HTERT RPE-1 (cell line): ENCODE data around the gene WNT8A.
"Not testable (repeated sequence)": the region's sequence is repeated elsewhere in the genome, so short reads cannot be mapped to it uniquely, and the experiment has no call there.

ENCODE experiments used
- in situ Hi-C: fragments of 300-500 bp; cut with MboI; formaldehyde crosslinking; loops from 4 replicates; pipeline ENCODE4 v1.14.3; 2020; ENCODE audit warnings: low sequenced_read_pairs

Gene WNT8A, protein sequence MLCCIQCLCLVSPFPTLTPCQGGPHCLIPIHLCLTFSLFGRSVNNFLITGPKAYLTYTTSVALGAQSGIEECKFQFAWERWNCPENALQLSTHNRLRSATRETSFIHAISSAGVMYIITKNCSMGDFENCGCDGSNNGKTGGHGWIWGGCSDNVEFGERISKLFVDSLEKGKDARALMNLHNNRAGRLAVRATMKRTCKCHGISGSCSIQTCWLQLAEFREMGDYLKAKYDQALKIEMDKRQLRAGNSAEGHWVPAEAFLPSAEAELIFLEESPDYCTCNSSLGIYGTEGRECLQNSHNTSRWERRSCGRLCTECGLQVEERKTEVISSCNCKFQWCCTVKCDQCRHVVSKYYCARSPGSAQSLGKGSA

DNA sequence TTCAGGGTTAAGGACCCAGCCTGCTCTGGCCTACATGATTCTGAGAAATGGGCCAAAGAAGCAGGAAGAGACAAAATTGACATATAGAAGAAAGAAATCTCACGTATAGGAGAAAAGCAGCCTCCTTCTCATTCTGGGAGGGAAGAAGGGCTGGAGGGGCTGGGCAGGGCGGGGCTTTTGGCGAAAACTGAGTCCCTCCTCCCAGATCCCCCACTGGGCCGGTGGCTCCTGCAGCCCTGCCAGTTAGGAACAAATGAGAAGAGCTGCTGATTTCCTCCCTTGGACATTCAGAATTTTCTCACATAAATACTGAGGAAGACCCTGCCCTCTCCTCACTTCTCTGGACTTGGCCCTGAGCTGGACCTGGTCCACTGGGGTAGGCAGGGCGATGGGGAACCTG is at the start of gene WNT8A:
TSS of gene WNT8A (plus strand) at position 332 of the 400 bp plus-strand sequence. CDS start 95 bp downstream, outside the sequence.
- in situ Hi-C loops, result no loop called here

DNA sequence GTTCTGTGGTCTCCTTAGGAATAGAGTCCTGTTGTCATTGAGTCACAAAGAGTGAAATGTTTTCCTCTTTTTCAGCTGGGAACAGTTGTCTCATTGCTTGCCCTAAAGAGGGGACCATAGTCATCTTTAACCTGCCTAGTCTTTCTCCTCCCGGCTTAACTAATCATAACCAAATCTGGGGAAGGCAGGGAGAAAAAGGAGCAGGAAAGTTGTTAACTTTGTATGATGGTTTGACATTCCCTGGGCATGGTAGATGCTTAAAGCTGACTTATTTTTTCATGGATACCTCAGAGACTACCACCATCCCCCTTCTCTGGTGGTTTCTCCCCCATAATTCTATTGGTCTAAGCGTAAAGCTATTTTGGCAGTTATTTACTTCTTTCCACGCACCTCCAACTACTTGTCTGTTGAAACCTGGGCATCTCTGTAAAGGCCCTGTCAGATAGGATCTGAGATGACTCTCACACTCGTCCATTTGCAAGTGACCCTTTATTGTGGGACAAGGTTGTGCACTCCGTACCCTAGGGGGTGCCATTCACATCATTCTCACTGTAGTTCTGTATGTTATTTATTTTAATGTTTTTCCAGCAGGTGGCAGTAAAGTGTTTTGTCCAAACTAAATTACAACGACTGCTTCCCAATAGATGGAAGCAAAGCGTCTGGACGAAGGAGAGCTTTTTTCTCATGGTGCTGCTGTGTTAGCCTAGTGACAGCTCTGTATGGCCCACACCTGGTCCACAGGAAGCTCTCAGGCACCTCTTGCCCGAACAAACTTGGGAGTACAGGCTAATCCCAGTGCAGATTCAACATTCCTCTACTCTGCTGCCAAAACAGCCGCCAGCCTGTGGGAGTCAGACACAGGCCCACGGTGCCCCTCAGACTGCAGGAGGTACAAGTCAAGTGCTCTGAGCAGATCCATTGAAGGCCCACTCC is 48.0 kb upstream of the WNT8A start:
- in situ Hi-C loops, result no loop called here

GRCh38 chr5:138037271-138037670 is 46.6 kb upstream of the WNT8A start:
- in situ Hi-C loops, result no loop called here

DNA sequence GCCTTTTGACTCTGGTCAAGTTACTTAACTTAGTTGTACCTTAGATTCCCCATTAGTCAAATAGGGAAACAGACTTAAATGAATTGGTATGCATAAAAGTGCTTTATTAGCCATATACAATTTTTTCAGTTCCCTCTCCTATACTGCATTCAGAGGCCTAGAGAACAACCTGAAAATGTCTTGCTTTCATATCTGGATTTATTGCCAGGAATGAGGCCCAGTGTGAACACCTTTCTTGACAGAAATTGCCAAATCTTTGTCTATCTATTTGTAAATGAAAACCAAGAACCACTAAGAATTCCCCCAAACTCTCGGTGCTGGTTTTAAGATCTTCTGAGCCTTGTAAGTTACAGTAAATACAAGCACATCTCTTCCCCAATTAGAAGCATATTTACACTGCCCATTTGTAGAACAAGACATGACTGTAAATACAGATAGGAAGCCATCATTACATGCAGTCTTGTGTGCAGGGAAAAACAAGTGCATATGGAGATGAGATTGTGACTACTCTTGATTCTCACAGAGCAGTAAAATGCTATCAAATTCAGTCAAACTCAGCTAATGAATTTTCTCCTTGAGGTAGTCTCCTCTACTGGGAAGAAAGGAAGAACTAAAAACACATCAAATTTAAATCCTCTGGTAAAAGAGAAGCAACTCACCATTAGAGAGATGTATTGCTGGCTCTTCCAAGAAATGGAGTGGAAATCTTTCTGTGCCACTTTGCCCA is 45.8 kb upstream of the WNT8A start:
- in situ Hi-C loops, result no loop called here

DNA sequence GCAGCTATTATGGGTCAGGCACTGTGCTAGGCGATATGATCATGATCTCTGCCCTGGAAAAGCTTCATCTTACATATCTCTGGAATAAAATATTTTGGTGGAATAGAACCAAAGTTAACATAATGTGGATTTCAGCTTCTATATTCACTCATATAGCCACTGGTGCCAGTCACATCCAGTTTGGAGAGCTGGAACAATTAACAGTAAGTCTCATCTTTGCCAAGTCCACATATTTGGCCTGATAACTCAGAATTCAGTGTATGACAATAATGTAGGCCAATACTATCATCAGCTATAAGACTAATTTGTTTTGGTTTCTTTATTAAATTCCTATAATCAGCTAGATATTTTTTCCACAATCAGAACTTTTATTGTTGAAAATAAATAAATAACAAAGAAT is 45.0 kb upstream of the WNT8A start:
- in situ Hi-C loops, result no loop called here

DNA sequence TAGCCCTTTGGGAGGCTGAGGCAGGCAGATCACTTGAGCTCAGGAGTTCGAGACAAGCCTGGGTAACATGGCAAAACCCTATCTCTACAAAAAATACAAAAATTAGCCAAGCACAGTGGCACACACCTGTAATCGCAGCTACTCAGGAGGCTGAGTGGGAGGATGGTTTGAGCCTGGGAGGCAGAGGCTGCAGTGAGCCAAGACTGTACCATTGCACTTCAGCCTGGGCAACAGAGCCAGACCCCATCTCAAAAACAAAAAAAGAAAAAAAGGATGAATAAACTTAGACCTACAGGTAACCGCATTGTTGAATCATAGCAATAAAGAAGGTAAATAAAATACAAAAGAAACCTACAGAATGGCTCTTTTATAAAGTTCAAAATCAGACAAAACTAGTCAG is 38.5 kb upstream of the WNT8A start:
- in situ Hi-C loops, result not testable (repeated sequence)

DNA sequence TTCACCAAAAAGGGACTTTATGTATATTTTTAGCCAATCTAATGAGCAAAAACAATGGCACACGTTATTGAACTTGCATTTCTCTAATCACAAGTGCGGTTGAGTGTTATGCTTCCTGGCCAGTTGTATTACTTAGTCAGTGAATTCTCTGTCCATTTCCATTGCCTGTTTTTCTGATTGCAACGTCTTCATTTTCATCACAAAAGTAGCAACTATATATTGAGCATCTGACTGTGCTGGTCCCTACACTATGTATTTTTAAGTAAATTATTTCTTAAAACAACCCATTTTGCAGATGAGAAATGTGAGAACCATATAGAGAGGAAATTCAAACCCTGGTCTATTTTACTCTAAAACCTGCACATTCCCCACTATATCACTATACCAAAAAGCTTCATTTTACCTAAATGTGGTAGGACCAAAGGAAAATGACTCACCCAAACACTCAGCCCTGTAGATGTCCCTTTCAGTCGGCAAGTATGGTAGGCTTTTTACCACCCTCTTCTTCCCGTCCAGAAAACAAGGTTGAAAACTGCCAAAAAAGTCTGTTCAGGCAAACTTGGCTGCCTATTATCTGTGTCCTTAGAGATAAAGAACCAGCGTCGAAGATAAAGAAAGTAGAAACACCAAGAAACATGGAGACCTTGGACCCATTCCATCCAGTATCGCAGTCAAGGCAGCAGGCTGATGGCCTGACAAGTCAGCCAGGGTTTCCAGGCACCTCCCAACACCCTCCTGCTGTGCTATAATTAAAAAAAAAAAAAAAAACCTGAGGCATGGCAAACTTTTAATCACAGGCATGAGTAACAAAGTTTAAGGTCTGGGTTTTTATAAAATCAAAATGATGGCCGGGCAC is 32.2 kb upstream of the WNT8A start:
- in situ Hi-C loops, result no loop called here

GRCh38 chr5:138052718-138053117 is 31.1 kb upstream of the WNT8A start:
- in situ Hi-C loops, result not testable (repeated sequence)

DNA sequence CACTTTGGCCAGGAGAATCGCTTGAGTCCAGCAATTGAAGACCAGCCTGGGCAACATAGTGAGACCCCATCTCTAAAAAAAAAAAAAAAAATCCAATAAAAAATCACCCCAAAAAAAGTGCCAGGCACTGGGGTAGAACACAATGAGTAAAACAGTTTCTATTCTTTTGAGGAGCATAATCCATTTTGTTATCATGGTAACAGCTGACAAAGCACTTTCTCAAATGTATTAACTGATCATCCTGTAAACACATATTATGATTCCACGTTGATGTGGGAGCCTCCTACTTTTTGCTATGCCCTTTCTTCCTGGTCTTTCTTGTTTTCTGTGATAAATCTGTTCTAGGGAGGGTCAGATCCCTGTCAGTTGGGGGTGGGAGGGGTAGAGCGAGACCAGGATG is 30.3 kb upstream of the WNT8A start:
- in situ Hi-C loops, result no loop called here

DNA sequence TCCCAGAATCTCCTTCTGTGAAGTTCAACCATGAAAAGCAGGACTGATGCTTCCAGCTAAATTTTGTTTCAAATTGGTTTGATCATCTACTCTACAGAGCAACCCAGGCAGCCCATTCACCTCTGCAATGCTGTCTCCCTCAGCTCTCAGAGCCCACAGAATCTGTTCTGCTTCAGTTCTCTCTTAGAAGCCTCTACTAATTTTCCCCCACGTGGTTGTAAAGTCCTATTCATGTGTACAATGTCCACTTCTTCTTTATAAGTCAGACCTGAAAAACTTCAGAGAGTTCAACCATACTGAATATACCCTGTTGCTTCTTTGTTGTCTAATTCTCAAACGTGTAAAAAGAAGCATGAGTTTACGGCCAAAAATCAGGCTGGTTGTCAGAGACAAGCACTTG is 29.6 kb upstream of the WNT8A start:
- in situ Hi-C loops, result no loop called here

DNA sequence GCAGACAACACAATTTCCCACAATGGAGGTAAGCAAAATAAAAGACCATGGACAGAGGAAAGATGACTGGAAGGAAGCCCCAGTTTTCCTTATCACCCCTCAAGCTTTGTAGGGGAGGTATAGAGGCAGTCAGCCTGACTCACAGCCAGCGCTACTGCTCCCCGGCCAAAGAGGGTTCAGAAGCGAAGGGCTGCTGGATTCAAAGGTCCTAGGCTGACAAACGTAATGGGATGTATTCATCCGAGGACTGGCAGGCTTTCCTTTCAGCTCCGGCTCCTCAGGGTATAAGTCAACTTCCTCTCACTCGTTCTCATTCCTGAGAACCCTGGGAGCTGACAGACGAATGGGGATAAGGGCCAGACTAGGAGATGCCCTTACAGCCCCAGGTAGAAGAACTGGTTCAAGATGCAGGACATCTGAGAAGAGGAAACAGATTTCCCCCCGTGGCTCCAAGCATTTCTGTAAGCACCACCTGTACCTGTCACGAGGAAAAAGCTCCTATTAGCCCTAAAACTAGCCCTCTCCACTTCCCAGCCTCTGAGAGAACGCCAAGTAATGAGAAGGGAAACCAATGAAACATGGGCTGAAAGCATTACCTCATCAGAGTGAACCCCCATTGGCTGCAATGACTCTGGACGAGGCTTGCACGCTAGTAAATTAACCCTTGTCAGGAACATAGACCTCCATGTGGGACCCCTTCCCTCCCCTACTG is 28.8 kb upstream of the WNT8A start:
- in situ Hi-C loops, result no loop called here

DNA sequence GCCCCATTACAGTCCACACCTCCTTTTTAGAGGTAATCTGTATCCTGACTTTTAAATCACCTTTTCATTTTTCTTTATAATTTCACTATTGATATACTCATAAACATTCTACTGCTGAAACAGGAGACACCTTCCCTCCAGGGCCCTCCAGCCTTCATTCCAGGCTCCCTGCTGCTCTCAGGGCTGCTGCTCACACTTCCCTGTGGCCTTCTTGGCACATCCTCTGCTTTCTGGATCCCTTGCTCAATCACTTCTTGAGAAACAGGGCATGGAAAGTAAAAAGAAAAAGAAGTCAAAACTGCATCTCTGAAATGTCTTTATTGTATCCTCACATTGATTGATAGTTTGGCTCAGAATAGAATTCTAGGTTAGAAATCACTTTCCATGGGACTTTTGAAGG is 19.3 kb upstream of the WNT8A start:
- in situ Hi-C loops, result no loop called here

DNA sequence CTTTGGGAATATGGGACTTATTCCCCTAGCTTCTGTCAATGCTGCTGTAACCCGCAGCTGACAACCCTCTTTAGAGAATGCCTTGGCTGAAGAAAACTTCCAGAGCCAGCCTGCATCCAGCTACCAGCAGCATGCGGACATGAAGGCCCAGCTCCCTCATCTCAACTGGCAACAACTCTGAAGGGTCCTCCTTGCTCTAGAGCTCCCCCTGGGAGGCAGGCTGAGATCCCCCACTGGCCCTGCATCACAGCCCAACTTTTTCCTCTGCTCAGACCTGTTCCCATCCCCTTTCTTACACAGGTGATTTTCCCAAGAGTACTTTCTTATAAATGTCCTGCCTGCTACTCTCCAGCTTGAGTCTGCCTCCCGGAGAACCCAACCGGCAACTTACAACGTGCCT is 18.7 kb upstream of the WNT8A start:
- in situ Hi-C loops, result no loop called here

DNA sequence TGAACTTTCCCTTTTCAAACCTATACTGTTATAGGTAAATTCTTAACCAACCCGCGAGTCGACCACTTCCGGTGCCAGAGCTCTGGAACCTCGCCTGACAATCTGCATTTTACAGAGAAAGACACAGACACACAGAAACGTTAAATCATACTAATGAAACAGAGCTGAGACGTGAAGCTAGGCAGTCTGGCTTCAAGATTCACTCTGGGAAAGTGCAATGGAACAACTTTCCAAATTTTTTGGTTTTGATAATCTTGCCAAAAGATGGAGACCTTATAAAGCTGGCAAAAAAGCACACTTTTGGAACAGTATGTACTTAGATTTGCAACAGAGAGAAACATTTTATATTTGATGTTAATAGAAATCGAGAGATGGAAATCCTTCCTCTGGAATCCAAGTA is 15.9 kb upstream of the WNT8A start:
- in situ Hi-C loops, result no loop called here

DNA sequence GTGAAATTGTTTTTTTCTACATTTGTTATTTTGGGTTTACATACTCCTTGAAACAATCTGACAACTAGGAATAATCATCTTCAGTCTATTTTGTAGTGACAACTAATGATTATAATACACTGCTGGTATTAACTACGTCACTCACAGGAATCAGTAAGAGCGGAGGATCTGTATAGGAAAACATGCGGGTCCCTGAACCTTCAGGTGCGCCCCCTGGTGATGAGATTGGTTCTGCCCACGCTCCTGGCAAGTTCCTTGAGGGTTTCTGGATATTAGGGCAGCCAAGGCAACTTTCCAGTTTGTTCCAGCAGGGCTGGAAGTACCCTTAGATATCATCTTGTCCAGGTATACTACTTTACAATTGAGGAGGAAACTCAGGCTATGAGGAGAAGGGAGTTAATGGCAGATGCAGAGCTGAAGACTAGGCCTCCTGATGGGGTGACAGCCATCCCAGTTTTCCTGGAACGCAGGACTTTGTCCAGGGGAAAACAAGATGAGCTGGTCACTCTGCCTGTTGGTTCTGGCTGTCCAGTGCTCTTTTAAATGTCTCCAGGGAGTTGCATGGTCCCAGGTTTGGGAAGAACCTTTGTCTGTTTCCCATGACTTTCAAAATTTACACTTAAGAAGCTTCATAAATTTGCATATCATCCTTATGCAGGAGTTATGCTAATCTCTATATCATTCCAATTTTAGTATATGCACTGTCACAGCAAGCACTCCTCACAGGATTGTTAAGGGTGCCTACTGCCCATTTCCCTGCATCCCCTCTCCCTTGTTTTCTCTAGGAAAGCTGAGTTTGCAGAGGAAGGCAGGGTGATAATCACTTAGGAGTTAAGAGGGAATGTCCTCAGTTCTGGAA is 14.9 kb upstream of the WNT8A start:
- in situ Hi-C loops, result no loop called here

DNA sequence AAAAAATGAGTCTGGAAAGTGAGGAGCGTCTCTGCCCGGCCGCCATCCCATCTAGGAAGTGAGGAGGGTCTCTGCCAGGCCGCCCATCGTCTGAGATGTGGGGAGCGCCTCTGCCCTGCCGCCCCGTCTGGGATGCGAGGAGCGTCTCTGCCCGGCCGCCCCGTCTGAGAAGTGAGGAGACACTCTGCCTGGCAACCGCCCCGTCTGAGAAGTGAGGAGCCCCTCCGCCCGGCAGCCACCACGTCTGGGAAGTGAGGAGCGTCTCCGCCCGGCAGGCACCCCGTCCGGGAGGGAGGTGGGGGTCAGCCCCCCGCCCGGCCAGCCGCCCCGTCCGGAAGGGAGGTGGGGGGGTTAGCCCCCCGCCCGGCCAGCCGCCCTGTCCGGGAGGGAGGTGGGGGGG is 13.8 kb upstream of the WNT8A start:
- in situ Hi-C loops, result not testable (repeated sequence)

DNA sequence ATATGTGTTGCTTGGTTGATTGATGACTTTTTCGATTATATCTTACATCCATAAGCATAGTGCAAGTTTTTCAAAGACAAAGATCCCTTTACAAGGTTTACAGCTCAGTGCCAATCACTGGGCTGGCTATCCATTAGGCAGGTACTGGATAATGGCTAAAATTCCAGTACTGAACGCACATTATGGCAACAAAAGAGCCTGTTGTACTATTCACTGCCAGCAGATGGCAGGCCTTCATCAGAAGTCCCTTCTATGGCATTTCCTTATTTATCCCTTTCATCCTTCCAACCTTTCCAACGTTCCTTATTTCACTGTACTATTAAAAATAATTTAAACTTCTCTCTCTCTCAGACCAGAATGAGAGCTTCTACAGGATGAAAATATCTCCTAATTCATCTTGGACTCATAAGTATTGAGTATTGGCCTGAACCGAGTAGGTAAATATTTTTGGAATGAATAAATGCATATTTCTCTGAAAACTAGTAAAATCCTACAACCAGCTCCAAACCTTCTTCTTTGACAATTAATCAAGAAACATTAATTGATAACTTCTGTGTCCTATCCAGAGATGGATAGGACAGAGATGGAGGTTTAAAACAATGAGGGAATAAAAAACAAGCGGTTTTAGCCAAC is 6.7 kb upstream of the WNT8A start:
- in situ Hi-C loops, result no loop called here

DNA sequence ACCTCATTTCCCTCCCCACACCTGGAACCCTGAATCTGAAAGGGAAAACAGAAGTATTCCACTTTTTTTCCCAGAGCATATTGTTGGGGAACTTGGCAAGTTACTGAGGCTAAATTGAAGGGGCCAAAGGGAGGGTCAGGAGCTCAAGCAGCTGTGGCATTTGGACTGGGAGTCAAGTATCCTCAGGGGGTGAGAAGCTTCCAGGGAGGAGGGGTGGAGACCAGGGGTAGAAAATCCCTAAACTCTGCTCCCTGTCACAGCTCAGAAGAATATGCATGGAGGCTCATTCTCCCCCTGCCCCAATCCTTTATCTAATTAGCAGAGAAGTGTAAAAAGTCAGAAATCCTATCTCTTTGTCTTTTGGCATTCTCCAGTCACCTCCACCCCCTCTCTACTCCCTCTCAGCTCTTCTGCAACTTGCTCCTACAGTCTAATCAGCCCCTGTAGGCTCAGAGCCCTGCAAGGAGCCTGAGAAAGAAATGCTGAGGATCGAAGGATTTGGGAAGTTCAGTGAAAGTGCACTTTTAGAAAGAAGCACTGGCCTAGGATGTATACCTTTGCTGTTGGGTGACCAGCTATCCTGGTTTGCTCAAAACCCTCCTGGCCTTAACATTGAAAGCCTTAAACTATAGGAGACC is 5.7 kb upstream of the WNT8A start:
- in situ Hi-C loops, result no loop called here
